Bronchial epithelial cell (primary cell): Measurements from ENCODE around the gene SYT2. TPM values are rescaled to one million over a fixed set of nuclear protein-coding genes. Genes with fewer than 3 reads are reported as not detected.
"Not testable (repeated sequence)": the region's sequence is repeated elsewhere in the genome, so short reads cannot be mapped to it uniquely, and the experiment has no call there.

Experiments used
- DNase-seq: peaks from one replicate; pipeline ENCODE4 v3.0.0-alpha.2; 2010; ENCODE audit warnings: low read depth
- FAIRE-seq: peaks from 2 replicates; lab custom pipeline; 2011; peaks lifted over from hg19 to GRCh38; lab: Jason Lieb, UNC
- H3K27me3 ChIP-seq: 2 replicates; pipeline ENCODE4 v1.5.1; 2011; ENCODE audit warnings: low read length; ENCODE audit not compliant: control insufficient read depth, insufficient read depth
- H3K36me3 ChIP-seq: 2 replicates; pipeline ENCODE4 v1.5.1; 2011; ENCODE audit warnings: low read length; ENCODE audit not compliant: control insufficient read depth, insufficient read depth
- H3K4me3 ChIP-seq: 2 replicates; pipeline ENCODE4 v1.5.1; 2011; ENCODE audit warnings: mild to moderate bottlenecking, low read depth, low read length, control low read depth
- total RNA-seq: library from RNA; depleted of rRNA; stranded (reverse); fragments of >200 nt; gene quantifications from 2 replicates; pipeline ENCODE4 v1.2.1, GENCODE V29; 2014
- TF ChIP-seq, protein P1 (sequence below): IDR thresholded peaks from 2 replicates; pipeline ENCODE4 v1.5.1; 2011; ENCODE audit warnings: mild to moderate bottlenecking, moderate library complexity, low read length, control low read depth, inconsistent platforms; ENCODE audit not compliant: insufficient read depth, severe bottlenecking

Gene SYT2
- total RNA-seq, 1 donor from 2014 or later, result under 0.01 TPM

DNA sequence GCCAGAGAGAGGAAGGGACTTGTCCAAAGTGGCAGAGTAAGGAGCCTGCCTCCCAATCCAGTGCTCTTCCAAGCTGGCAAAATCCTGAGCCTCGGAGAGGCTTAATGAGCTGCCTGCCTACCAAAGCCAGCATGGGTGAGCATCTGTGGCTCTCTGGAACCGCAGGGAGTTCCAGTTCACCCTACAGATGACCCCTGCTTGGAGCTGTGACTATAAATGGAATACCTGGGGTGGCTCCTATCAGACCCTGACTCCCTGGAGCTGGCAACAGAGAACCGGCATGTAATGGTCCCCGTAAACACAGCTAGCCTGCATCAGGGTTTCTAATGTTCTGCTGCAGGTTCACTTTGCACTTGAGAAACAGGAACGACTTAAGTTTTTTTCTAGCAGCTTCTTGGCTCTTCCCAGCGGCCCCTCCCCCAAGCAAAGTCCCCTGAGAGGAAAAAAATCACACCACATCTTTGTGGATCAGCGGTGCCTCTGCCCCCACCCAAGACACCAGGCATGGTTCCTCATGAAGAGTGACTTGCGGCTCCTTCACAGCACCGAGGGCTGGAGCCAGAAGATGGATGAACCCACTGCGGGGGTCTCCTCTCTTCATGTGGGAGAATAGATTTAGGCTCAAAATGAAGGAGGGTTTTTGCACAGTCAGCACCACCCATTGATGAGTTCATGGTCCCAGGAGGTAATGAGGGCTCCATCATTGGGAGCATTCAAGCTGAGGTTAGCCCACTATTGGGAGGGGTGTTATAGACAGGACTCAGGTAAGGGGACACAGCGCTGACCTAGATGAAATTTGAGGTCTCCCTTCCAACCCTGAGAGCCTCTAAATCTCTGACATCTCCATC is 79.0 kb downstream of the SYT2 start:
- Histone ChIP-seq H3K36me3 (no peaks in the 10 kb centered on the region), H3K4me3 (no peak overlapping the region), H3K27me3 (no peaks in the 10 kb centered on the region)
- TF ChIP-seq, protein P1, sequence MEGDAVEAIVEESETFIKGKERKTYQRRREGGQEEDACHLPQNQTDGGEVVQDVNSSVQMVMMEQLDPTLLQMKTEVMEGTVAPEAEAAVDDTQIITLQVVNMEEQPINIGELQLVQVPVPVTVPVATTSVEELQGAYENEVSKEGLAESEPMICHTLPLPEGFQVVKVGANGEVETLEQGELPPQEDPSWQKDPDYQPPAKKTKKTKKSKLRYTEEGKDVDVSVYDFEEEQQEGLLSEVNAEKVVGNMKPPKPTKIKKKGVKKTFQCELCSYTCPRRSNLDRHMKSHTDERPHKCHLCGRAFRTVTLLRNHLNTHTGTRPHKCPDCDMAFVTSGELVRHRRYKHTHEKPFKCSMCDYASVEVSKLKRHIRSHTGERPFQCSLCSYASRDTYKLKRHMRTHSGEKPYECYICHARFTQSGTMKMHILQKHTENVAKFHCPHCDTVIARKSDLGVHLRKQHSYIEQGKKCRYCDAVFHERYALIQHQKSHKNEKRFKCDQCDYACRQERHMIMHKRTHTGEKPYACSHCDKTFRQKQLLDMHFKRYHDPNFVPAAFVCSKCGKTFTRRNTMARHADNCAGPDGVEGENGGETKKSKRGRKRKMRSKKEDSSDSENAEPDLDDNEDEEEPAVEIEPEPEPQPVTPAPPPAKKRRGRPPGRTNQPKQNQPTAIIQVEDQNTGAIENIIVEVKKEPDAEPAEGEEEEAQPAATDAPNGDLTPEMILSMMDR, result no peak
- no peak for DNase-seq
- no peak for FAIRE-seq

- DNase-seq, result no peak
- FAIRE-seq, result no peak
- no peaks in the 10 kb centered on the region for H3K36me3 ChIP-seq
- H3K27me3 ChIP-seq, result no peaks in the 10 kb centered on the region
- TF ChIP-seq, protein P1, result no peak
- H3K4me3 ChIP-seq, result no peak overlapping the region
These were observed 79.7 kb downstream of the SYT2 start for GRCh38 chr1:202630541-202630940.

- not testable (repeated sequence) for H3K4me3 ChIP-seq, H3K36me3 ChIP-seq, FAIRE-seq, DNase-seq, H3K27me3 ChIP-seq
These were observed 80.2 kb downstream of the SYT2 start for GRCh38 chr1:202630096-202630495.

DNA sequence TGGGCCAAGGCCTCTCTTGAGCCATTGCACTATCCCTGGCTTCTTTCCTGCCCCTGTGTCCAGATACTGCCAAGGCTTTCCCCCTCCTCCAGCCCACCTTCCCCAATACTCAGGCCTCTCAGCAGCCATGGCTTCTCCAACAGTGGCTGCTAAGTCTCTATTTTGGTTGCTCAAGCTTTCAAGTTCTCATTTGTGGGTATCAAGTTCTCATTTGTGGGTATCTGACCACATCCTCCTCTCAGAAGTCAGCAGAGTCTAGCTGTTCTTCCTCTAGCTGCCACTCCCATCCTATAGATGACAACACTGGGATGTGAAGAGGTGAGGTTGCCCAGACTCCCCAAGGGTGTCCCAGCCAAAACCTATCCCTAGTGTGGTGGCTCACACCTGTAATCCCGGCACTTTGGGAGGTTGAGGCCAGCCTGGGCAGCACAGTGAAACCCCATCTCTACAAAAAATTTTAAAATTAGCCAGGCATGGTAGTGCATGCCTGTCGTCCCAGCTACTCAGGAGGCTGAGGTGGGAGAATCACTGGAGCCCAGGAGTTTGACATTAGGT is 80.9 kb downstream of the SYT2 start:
- H3K27me3 ChIP-seq, DNase-seq, FAIRE-seq, H3K4me3 ChIP-seq, H3K36me3 ChIP-seq: not testable (repeated sequence)

DNA sequence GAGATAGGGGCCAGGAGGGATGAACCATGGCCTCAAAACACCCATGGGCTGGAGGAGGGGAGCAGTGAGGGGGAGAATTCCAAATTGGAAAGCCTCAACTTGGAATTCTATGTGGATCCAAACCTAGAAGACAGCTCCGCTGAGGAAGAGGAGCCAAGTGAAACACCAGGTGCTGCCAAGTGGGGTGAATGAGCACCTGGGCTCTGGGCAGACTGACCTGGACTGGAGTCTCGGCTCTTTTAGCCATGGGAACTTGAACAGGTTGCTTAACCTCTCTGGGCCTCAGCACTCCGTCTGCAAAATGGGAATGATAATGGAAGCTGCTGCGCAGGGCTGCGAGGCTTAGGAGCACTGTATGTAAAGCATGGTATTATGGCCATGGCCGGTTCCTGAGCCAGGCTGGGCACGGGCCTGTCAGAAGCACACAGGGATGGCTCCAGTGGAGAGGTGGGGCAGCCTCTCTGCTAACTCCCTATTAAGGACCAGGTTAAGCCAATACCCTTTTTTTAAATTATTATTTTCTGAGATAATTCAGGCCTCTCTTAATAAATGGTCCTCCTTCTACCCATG is 81.5 kb downstream of the SYT2 start:
- FAIRE-seq (no peak), DNase-seq (no peak)
- Histone ChIP-seq H3K27me3 (no peaks in the 10 kb centered on the region), H3K36me3 (no peaks in the 10 kb centered on the region), H3K4me3 (no peak overlapping the region)
- TF ChIP-seq, protein P1, result no peak

DNA sequence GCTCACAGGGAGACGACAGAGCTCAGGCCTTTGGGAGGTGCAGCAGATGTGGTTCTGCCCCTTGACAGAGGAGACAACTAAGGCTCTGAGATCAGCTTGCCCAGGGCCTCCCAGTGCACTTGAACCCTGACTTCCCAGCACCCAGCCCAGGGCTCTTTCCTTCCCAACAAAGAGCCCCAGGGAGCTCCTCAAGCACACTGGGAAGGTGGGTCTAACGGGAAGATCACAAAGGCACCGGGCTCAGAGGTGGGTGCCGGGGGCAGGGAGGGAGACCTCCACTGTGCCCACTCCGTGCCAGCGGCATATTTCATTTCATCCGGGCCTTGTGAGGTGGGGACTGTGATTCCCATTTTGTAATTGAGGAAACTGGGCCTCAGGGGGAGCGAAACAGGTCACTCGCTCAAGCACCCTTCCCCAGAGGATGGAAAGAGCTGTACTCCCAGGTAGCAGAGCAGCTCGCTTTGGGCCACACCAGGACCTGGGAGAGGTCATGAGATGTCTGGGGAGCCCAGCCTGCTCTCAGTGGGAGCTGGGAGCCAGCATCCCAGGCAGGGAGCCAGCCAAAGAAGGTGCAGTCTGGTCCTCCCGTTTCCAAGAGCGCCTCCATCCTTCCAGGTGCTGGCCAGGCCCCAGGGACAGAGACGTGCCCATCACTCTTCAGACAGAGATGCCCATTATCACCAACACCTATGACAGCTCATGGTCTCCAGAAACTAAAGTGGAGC is 82.3 kb downstream of the SYT2 start:
- FAIRE-seq (no peak), DNase-seq (no peak)
- TF ChIP-seq, protein P1, result no peak
- Histone ChIP-seq H3K27me3 (no peaks in the 10 kb centered on the region), H3K4me3 (no peak overlapping the region), H3K36me3 (no peaks in the 10 kb centered on the region)

DNA sequence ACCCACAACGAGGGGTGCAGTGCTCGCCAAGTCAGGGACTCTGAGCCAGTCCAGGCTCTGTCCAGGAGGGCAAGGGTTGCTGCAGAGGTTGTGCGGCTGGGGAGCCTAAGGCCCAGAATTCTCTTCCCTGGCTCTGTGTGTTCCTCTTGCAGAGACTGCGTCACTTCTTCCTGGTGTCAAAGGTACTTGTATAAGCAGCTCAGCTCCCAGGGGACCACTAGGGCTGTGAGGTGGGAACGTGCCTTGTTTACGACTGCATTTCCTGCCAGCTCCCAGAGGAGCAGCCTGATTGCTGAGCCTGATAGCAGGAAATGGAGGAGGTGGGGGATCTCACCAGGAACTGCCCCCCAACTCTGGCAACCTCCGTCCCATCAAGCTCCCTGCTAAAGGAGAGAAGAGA is 83.2 kb downstream of the SYT2 start:
- H3K36me3 ChIP-seq, FAIRE-seq, H3K4me3 ChIP-seq, H3K27me3 ChIP-seq, DNase-seq: not testable (repeated sequence)
